ENCODE results near the gene SHANK1. TPM values are rescaled to one million over a fixed set of nuclear protein-coding genes. Genes with fewer than 3 reads are reported as not detected.
"Not testable (repeated sequence)": the region's sequence is repeated elsewhere in the genome, so short reads cannot be mapped to it uniquely, and the experiment has no call there.

SHANK1 gene
- polyA plus RNA-seq, 3 donors = not detected

GRCh38 chr19:50624949-50625600 is 94.5 kb downstream of the SHANK1 start:
- TF ChIP-seq CTCF (IDR thresholded peaks at IDR 0.05) = no peak
- Histone ChIP-seq H4K20me1 (ENCODE audit: insufficient read depth, low read length) (no peaks in the 10 kb centered on the region), H3K4me3 (replicated peaks in 1 of 3; ENCODE audit: low read depth in 2 of 3, low read length in 3 of 3) (no peak overlapping the region), H3K9ac (ENCODE audit: insufficient read depth, low read length, poor library complexity, severe bottlenecking) (no peak overlapping the region), H3K9me3 (replicated peaks in 1 of 2; ENCODE audit: control insufficient read depth in 1 of 2, insufficient read depth in 1 of 2, low read length in 2 of 2) (no peaks in the 10 kb centered on the region), H3K36me3 (replicated peaks in 1 of 2; ENCODE audit: control insufficient read depth in 1 of 2, insufficient read depth in 2 of 2, low read length in 2 of 2) (no peaks in the 10 kb centered on the region), H2AFZ (ENCODE audit: insufficient read depth, low read depth, low read length, poor library complexity, severe bottlenecking) (no peak overlapping the region), H3K4me1 (ENCODE audit: control insufficient read depth in 1 of 2, insufficient read depth in 2 of 2, low read length in 2 of 2) (no peaks in the 10 kb centered on the region), H3K79me2 (ENCODE audit: insufficient read depth, low read length) (no peaks in the 10 kb centered on the region), H3K27ac (ENCODE audit: low read depth in 1 of 2, low read length in 2 of 2) (no peak overlapping the region), H3K27me3 (ENCODE audit: control insufficient read depth in 2 of 2, insufficient read depth in 2 of 2, low read length in 2 of 2) (no peaks in the 10 kb centered on the region), H3K4me2 (replicated peaks; ENCODE audit: extremely low read depth, low read length, poor library complexity, severe bottlenecking) (no peak overlapping the region)
- intact Hi-C loops (cut with micrococcal nuclease) = no loop called here
- no peak for DNase-seq
- H3K36me3 Mint-ChIP-seq = no peaks in the 10 kb centered on the region
- 94% methylated on average over 11 of the region's 44 CpGs for WGBS (ENCODE audit: insufficient coverage)
- no peaks in the 10 kb centered on the region for H3K4me1 Mint-ChIP-seq
- H3K27ac Mint-ChIP-seq = no peak overlapping the region
- peaks cover 2 to 11% (median 2%) of the 10 kb centered on the region in 3 donors for H3K27me3 Mint-ChIP-seq (ENCODE audit: low read depth in 3 of 3)
- H3K9me3 Mint-ChIP-seq = peaks cover 0 to 3% (median 0%) of the 10 kb centered on the region in 7 donors
- no peak overlapping the region for H3K4me3 Mint-ChIP-seq

GRCh38 chr19:50620394-50620906 is 99.2 kb downstream of the SHANK1 start:
- H3K27me3 ChIP-seq (ENCODE audit: control insufficient read depth in 2 of 2, insufficient read depth in 2 of 2, low read length in 2 of 2); H3K79me2 ChIP-seq (ENCODE audit: insufficient read depth, low read length); H3K36me3 ChIP-seq (replicated peaks in 1 of 2; ENCODE audit: control insufficient read depth in 1 of 2, insufficient read depth in 2 of 2, low read length in 2 of 2); H3K9me3 ChIP-seq (replicated peaks in 1 of 2; ENCODE audit: control insufficient read depth in 1 of 2, insufficient read depth in 1 of 2, low read length in 2 of 2); H3K27me3 Mint-ChIP-seq (ENCODE audit: low read depth in 3 of 3); H2AFZ ChIP-seq (ENCODE audit: insufficient read depth, low read depth, low read length, poor library complexity, severe bottlenecking); DNase-seq; H3K4me3 ChIP-seq (replicated peaks in 1 of 3; ENCODE audit: low read depth in 2 of 3, low read length in 3 of 3); H3K4me2 ChIP-seq (replicated peaks; ENCODE audit: extremely low read depth, low read length, poor library complexity, severe bottlenecking); H3K9me3 Mint-ChIP-seq; H3K27ac Mint-ChIP-seq; H3K36me3 Mint-ChIP-seq; H3K9ac ChIP-seq (ENCODE audit: insufficient read depth, low read length, poor library complexity, severe bottlenecking); intact Hi-C loops (cut with micrococcal nuclease); H4K20me1 ChIP-seq (ENCODE audit: insufficient read depth, low read length); H3K4me1 ChIP-seq (ENCODE audit: control insufficient read depth in 1 of 2, insufficient read depth in 2 of 2, low read length in 2 of 2); H3K27ac ChIP-seq (ENCODE audit: low read depth in 1 of 2, low read length in 2 of 2); H3K4me1 Mint-ChIP-seq; H3K4me3 Mint-ChIP-seq: not testable (repeated sequence)
- WGBS (ENCODE audit: insufficient coverage) = no CpG with 5 or more reads among the region's 5 CpGs

- H3K4me1 Mint-ChIP-seq = not testable (repeated sequence)
Observed at GRCh38 chr19:50619184-50619583, 100.4 kb downstream of the SHANK1 start.

GRCh38 chr19:50618379-50618778 is 101.2 kb downstream of the SHANK1 start:
- H3K9ac ChIP-seq (ENCODE audit: insufficient read depth, low read length, poor library complexity, severe bottlenecking); H3K9me3 ChIP-seq (replicated peaks in 1 of 2; ENCODE audit: control insufficient read depth in 1 of 2, insufficient read depth in 1 of 2, low read length in 2 of 2); H3K27me3 ChIP-seq (ENCODE audit: control insufficient read depth in 2 of 2, insufficient read depth in 2 of 2, low read length in 2 of 2); H4K20me1 ChIP-seq (ENCODE audit: insufficient read depth, low read length); H2AFZ ChIP-seq (ENCODE audit: insufficient read depth, low read depth, low read length, poor library complexity, severe bottlenecking); H3K9me3 Mint-ChIP-seq; H3K79me2 ChIP-seq (ENCODE audit: insufficient read depth, low read length); DNase-seq; H3K36me3 Mint-ChIP-seq; H3K27ac ChIP-seq (ENCODE audit: low read depth in 1 of 2, low read length in 2 of 2); H3K4me1 Mint-ChIP-seq; intact Hi-C loops (cut with micrococcal nuclease); H3K36me3 ChIP-seq (replicated peaks in 1 of 2; ENCODE audit: control insufficient read depth in 1 of 2, insufficient read depth in 2 of 2, low read length in 2 of 2); H3K4me3 ChIP-seq (replicated peaks in 1 of 3; ENCODE audit: low read depth in 2 of 3, low read length in 3 of 3); H3K27ac Mint-ChIP-seq; H3K4me1 ChIP-seq (ENCODE audit: control insufficient read depth in 1 of 2, insufficient read depth in 2 of 2, low read length in 2 of 2); H3K4me3 Mint-ChIP-seq; H3K4me2 ChIP-seq (replicated peaks; ENCODE audit: extremely low read depth, low read length, poor library complexity, severe bottlenecking); H3K27me3 Mint-ChIP-seq (ENCODE audit: low read depth in 3 of 3): not testable (repeated sequence)
- 82% methylated on average over 4 of the region's 5 CpGs for WGBS (ENCODE audit: insufficient coverage)

More at GRCh38 chr19:50619184-50619583, 100.4 kb downstream of the SHANK1 start:
- H3K9ac ChIP-seq (ENCODE audit: insufficient read depth, low read length, poor library complexity, severe bottlenecking); H3K27ac Mint-ChIP-seq; H3K27ac ChIP-seq (ENCODE audit: low read depth in 1 of 2, low read length in 2 of 2); H3K4me2 ChIP-seq (replicated peaks; ENCODE audit: extremely low read depth, low read length, poor library complexity, severe bottlenecking); H3K9me3 ChIP-seq (replicated peaks in 1 of 2; ENCODE audit: control insufficient read depth in 1 of 2, insufficient read depth in 1 of 2, low read length in 2 of 2); H3K79me2 ChIP-seq (ENCODE audit: insufficient read depth, low read length); H3K4me3 ChIP-seq (replicated peaks in 1 of 3; ENCODE audit: low read depth in 2 of 3, low read length in 3 of 3); DNase-seq; intact Hi-C loops (cut with micrococcal nuclease); H3K27me3 ChIP-seq (ENCODE audit: control insufficient read depth in 2 of 2, insufficient read depth in 2 of 2, low read length in 2 of 2); H3K4me3 Mint-ChIP-seq; H4K20me1 ChIP-seq (ENCODE audit: insufficient read depth, low read length); H3K36me3 ChIP-seq (replicated peaks in 1 of 2; ENCODE audit: control insufficient read depth in 1 of 2, insufficient read depth in 2 of 2, low read length in 2 of 2); H3K27me3 Mint-ChIP-seq (ENCODE audit: low read depth in 3 of 3); H2AFZ ChIP-seq (ENCODE audit: insufficient read depth, low read depth, low read length, poor library complexity, severe bottlenecking); H3K36me3 Mint-ChIP-seq; H3K4me1 ChIP-seq (ENCODE audit: control insufficient read depth in 1 of 2, insufficient read depth in 2 of 2, low read length in 2 of 2); H3K9me3 Mint-ChIP-seq: not testable (repeated sequence)
- WGBS (ENCODE audit: insufficient coverage) = 100% methylated on average over 3 of the region's 5 CpGs
